WTC11 (cell line): ENCODE measurements around the gene GALNTL6.

Experiments
- CTCF ChIP-seq: fragments of 200-600 bp; IDR thresholded peaks from 2 replicates; pipeline ENCODE4 v1.8.0; 2022; ENCODE audit warnings: antibody characterized with exemption
- FOXK1 ChIP-seq: sonication (generic); formaldehyde crosslinking; IDR thresholded peaks from 2 replicates; pipeline ENCODE4 v1.8.0; 2022; ENCODE audit warnings: mild to moderate bottlenecking, moderate library complexity, missing genetic modification reagents
- FOXP1 ChIP-seq: sonication (generic); formaldehyde crosslinking; IDR thresholded peaks from 2 replicates; pipeline ENCODE4 v1.8.0; 2022; ENCODE audit warnings: missing genetic modification reagents, mild to moderate bottlenecking, moderate library complexity, borderline replicate concordance
- GTF2I ChIP-seq: fragments of 250-450 bp; sonication (Bioruptor Pico); conservative IDR thresholded peaks from 2 replicates; pipeline ENCODE4 v1.4.0; 2021; ENCODE audit warnings: mild to moderate bottlenecking
- JAZF1 ChIP-seq: fragments of 250-450 bp; sonication (Bioruptor Pico); IDR thresholded peaks from 2 replicates; pipeline ENCODE4 v1.9.0; 2021; ENCODE audit warnings: moderate library complexity, mild to moderate bottlenecking, inconsistent platforms
- NR3C1 ChIP-seq: sonication (generic); formaldehyde crosslinking; conservative IDR thresholded peaks from 2 replicates; pipeline ENCODE4 v1.8.1; 2023; ENCODE audit warnings: low read depth, mild to moderate bottlenecking, missing genetic modification reagents
- PRDM15 ChIP-seq: sonication (generic); formaldehyde crosslinking; IDR thresholded peaks from 2 replicates; pipeline ENCODE4 v1.8.0; 2022; ENCODE audit warnings: missing genetic modification reagents
- SMAD3 ChIP-seq: sonication (generic); formaldehyde crosslinking; IDR thresholded peaks from 2 replicates; pipeline ENCODE4 v1.8.0; 2022; ENCODE audit warnings: missing genetic modification reagents, mild to moderate bottlenecking, borderline replicate concordance
- TP53 ChIP-seq: sonication (generic); formaldehyde crosslinking; IDR thresholded peaks from 2 replicates; pipeline ENCODE4 v1.8.1; 2023; ENCODE audit warnings: mild to moderate bottlenecking, missing genetic modification reagents
- ZNF396 ChIP-seq: fragments of 250-450 bp; sonication (Bioruptor Pico); IDR thresholded peaks from 2 replicates; pipeline ENCODE4 v1.8.0; 2021; ENCODE audit warnings: mild to moderate bottlenecking, moderate library complexity, borderline replicate concordance
- TF ChIP-seq, protein P1 (sequence below): sonication (generic); formaldehyde crosslinking; IDR thresholded peaks from 2 replicates; pipeline ENCODE4 v1.8.1; 2023; ENCODE audit warnings: mild to moderate bottlenecking, missing genetic modification reagents, moderate library complexity

DNA sequence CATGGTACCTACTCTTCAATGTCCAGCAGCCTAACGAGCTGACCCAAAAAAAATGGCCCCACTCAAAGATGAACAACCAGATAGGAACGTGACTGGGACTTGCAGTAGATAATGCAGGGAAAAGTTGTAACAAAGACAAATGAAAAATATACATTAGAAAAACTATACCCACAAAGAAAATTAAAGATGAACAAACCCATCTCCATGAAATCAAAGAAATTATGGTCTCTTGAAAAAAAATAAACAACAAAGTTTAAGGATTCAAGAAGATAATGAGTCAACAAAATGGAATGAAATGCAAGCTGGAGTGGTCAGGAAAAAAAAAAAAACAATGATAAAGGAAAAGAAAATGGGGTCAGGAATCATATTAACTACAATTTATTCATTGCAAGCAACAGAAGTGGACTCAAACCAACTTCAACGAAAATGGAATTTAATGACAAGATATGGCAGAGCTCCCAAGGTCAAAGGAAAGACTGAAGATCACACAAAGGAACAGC is 1045.6 kb downstream of the GALNTL6 start:
- no peak for TF ChIP-seq NR3C1 (CRISPR knock-in tag)
- no peak for TF ChIP-seq ZNF396 (CRISPR knock-in tag)
- TF ChIP-seq SMAD3 (CRISPR knock-in tag): no peak
- no peak for TF ChIP-seq GTF2I
- no peak for TF ChIP-seq TP53 (CRISPR knock-in tag)
- TF ChIP-seq JAZF1 (CRISPR knock-in tag): no peak
- TF ChIP-seq CTCF: no peak
- TF ChIP-seq FOXP1 (CRISPR knock-in tag): no peak
- no peak for TF ChIP-seq PRDM15 (CRISPR knock-in tag)
- TF ChIP-seq, protein P1, sequence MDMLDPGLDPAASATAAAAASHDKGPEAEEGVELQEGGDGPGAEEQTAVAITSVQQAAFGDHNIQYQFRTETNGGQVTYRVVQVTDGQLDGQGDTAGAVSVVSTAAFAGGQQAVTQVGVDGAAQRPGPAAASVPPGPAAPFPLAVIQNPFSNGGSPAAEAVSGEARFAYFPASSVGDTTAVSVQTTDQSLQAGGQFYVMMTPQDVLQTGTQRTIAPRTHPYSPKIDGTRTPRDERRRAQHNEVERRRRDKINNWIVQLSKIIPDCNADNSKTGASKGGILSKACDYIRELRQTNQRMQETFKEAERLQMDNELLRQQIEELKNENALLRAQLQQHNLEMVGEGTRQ (CRISPR knock-in tag): no peak
- no peak for TF ChIP-seq FOXK1 (CRISPR knock-in tag)
